HAP-1 (cell line): ENCODE data around the gene GTPBP3.

Experiments
- DNase-seq, 2 experiments: peaks; one replicate each; pipeline ENCODE4 v3.0.0-alpha.2; 2016 to 2020; ENCODE audit warnings: low spot score in 2 of 2
- H3K27me3 ChIP-seq: fragments of 250-450 bp; sonication (Bioruptor Pico); 2 replicates; pipeline ENCODE4 v1.5.1; 2020; ENCODE audit warnings: low read depth, mild to moderate bottlenecking, moderate library complexity
- H3K36me3 ChIP-seq: fragments of 250-450 bp; sonication (Bioruptor Pico); replicated peaks from 2 replicates; pipeline ENCODE4 v1.5.1; 2020; ENCODE audit warnings: mild to moderate bottlenecking
- H3K4me1 ChIP-seq: fragments of 250-450 bp; sonication (Bioruptor Pico); 2 replicates; pipeline ENCODE4 v1.5.1; 2020; ENCODE audit warnings: mild to moderate bottlenecking
- H3K4me3 ChIP-seq: fragments of 250-450 bp; sonication (Bioruptor Pico); 2 replicates; pipeline ENCODE4 v1.5.1; 2020; ENCODE audit warnings: mild to moderate bottlenecking, moderate library complexity
- H3K9me3 ChIP-seq: fragments of 250-450 bp; sonication (Bioruptor Pico); 2 replicates; pipeline ENCODE4 v1.5.1; 2020; ENCODE audit warnings: mild to moderate bottlenecking, moderate library complexity
- in situ Hi-C: fragments of 300-500 bp; cut with MboI; formaldehyde crosslinking; loops from 3 replicates; pipeline ENCODE4 v1.14.3; 2020; ENCODE audit warnings: low sequenced_read_pairs, inconsistent platforms, mixed read lengths

Gene GTPBP3

DNA sequence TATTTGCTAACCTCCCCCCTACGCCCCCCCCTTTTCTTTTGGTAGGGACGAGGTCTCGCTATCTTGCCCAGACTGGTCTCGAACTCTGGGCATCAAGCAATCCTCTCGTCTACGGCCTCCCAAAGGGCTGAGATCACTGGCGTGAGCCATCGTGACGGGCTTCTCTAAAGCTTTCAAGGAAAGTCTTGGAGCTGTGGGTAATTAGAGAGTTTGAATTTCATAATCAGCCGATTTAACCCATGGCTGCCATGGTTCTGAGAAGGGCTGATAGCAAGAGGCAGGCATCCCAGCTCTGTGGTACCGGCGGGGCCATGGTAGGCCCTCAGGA lies 33.4 kb upstream of the GTPBP3 start:
- Histone ChIP-seq H3K36me3 (no peaks in the 10 kb centered on the region; the same call in 1 of the 2 replicates), H3K27me3 (no peaks in the 10 kb centered on the region), H3K9me3 (no peaks in the 10 kb centered on the region), H3K4me3 (no peak overlapping the region), H3K4me1 (peaks cover 4% of the 10 kb centered on the region; the same call in 1 of the 2 replicates)
- no peak for DNase-seq
- in situ Hi-C loops = no loop called here

DNA sequence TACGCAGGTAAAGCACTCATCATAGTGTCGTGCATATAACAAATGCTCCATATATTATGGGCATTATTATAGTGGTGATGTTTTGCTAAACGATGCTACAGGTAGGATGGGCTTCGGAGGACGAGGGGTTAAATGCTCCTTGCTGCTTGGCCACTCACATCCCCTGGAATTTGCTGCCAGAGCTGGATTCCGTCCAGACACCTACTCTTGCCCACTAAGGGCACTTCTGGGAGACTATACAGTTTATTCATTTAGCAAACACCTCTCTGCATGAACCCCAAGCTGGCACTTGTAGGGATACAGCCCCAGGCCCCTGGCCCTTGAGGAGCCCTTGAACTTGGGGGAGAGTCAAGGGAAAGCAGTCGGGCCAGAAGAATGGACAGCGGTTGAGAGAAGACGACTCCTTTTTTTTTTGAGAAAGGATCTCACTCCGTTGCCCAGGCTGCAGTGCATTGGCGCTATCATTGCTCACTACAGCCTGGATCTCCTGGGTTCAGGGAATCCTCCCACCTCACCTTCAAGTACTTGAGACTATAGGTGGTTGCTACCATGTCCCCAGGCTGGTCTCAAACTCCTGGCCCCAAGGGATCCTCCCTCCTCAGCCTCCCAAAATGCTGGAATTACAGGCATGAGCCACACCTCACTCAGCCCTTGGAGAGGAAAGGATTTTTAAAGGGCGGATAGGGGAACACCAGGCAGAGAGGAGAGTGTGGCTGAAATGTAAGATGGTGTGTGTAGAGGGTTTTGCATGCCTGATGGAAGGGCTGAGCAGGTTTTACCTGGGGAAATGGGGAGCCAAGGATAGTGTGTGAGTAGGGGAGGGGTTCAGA lies 32.8 kb upstream of the GTPBP3 start:
- DNase-seq = no peak
- Histone ChIP-seq H3K36me3 (no peaks in the 10 kb centered on the region; the same call in 1 of the 2 replicates), H3K9me3 (no peaks in the 10 kb centered on the region), H3K27me3 (no peaks in the 10 kb centered on the region), H3K4me3 (no peak overlapping the region), H3K4me1 (peaks cover 4% of the 10 kb centered on the region; the same call in 1 of the 2 replicates)
- in situ Hi-C loops = no loop called here

DNA sequence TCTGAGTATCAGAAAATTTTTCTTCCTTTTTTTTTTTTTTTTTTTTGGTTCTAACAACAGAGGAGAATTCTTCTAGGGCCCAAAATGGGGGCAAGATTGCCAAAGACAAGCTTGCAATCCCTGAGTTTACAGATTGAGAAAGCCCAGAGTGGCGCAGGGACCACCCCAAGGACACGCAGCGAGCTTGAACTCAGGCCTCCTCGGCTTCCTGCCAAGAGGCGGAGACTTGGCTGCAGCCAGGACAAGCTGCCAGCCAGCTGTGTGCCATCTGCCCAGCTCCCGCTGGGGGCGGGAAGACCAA lies 32.2 kb upstream of the GTPBP3 start:
- Histone ChIP-seq H3K4me3 (peak overlapping the region; percentile 3), H3K36me3 (no peaks in the 10 kb centered on the region; the same call in 1 of the 2 replicates), H3K27me3 (no peaks in the 10 kb centered on the region), H3K9me3 (no peaks in the 10 kb centered on the region), H3K4me1 (peaks cover 5% of the 10 kb centered on the region)
- no peak for DNase-seq
- in situ Hi-C loops = no loop called here

DNA sequence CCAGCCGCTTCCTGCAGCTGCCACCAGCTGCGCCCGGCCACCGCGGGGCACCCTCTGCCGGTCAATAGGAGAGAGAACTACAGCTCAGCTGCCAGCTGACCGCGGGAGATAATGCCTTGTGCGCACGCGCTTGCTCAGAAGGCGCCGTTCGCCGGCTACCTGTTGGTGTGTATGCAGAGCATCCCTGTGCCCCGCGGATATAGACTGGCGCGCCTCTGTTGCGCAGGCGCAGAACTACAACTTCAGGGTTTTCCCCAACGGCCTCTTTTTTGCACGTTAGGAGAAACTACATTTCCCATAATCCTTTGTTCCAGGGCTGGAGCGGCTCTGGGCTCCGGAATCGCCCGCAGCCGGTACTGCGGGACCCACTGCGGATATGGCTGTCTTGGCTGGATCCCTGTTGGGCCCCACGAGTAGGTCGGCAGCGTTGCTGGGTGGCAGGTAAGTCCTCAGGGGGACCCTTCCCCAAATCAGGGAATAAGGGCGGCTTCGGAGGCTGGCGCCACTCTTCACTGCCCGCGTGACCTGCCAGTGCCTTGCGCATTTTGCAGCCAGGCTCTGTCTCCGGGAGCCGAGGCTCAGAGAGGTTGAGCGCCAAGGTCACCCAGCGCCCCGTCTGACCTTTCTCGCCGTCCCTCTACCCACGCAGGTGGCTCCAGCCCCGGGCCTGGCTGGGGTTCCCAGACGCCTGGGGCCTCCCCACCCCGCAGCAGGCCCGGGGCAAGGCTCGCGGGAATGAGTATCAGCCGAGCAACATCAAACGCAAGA lies 31.7 kb upstream of the GTPBP3 start, which contains the start of gene MRPL34:
TSS of gene MRPL34 (plus strand) at position 356 of the 768 bp plus-strand sequence. CDS start at position 377, 21 bp downstream.
- Histone ChIP-seq H3K4me3 (peak within 1 kb of the TSS; percentile 79), H3K27me3 (no peaks in the 10 kb centered on the region), H3K4me1 (peaks cover 10% of the 10 kb centered on the region), H3K36me3 (no peaks in the 10 kb centered on the region; the same call in 1 of the 2 replicates), H3K9me3 (no peaks in the 10 kb centered on the region)
- DNase-seq = peak; percentile 98 to 99
- in situ Hi-C loops = no loop called here

DNA sequence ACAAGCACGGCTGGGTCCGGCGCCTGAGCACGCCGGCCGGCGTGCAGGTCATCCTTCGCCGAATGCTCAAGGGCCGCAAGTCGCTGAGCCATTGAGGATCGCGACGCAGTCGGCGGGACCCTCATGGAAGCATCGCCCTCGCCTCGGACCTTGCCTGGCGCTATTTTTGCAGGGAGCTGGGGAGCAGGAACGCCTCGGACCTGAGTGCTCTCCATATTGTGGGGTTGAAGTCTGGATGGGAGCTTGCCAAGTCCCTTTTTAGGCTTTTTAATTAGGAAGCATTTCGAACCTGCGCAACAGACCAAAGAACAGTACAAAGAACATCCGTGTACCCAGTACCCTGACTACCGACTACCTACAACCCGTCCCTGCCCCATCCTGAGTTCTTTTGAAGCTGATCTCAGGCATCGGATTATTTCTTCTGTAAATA lies 31.1 kb upstream of the GTPBP3 start:
- H3K4me1 ChIP-seq = peaks cover 11% of the 10 kb centered on the region
- H3K4me3 ChIP-seq = peak overlapping the region; percentile 79
- in situ Hi-C loops = no loop called here
- no peaks in the 10 kb centered on the region for H3K27me3 ChIP-seq
- no peak for DNase-seq
- no peaks in the 10 kb centered on the region for H3K9me3 ChIP-seq
- H3K36me3 ChIP-seq = no peaks in the 10 kb centered on the region

DNA sequence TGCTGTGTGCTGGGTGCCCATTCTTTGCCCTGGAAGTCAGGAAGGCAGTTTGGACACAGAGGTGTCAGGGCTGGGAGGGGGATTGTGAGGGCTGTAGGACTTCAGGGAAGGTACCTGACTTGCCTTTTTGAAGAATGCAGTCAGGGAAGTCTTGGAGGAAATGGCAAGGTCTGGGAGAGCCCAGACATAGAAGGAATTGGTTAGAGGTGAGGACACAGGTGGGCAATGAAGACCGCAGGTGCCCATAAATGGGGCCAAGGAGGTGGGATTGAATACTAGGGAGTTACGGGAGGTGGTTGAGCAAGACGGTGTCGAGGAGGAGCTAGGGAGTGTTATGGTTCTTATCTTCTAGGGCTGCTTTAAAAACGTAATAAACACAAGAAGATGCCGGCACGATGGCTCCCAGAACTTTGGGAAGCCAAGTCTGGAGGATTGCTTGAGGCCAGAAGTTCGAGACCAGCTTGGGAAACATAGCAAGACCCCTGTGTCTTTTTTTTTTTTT lies 29.4 kb upstream of the GTPBP3 start:
- no peak for DNase-seq
- H3K9me3 ChIP-seq = no peaks in the 10 kb centered on the region
- H3K4me3 ChIP-seq = no peak overlapping the region
- H3K4me1 ChIP-seq = peaks cover 11% of the 10 kb centered on the region
- in situ Hi-C loops = no loop called here
- H3K27me3 ChIP-seq = no peaks in the 10 kb centered on the region
- H3K36me3 ChIP-seq = no peaks in the 10 kb centered on the region; the same call in 1 of the 2 replicates

DNA sequence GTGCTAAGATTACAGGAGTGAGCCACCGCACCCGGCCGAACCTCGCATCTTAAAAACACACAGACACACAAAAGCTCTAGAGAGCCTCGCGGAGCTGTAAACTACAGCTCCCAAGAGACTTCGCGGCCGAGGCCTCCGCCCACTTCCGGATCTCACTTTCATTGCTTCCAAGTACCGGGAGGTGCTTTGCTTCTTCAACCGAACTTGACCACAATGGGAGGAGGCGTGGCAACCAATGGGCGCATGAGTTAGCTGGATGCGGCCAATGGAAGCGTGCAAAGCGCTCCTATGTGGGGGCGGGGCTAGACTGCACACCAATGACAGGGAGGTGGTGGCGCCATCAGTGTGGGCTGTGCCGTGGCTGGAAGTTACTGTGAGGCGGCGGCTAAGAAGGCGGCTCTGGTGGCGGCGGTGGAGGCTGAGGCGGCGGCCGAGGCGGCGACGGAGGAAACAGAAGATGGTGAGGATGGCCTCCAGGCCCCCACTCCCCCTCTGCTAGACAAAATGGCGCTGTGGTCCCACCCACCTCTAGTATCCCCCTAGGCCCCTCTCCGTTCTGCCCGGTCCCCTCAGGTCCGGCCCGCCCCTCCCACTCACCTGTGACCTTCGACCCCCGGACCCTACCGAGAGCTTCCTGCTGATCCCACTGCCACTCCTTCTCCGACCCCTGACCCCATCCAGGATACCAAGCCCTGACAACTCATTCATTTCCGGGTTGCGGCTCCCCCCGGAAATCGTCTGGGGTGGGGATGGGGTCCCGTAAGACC lies 28.0 kb upstream of the GTPBP3 start, which contains the start of gene DDA1:
TSS of gene DDA1 (plus strand) at position 366 of the 767 bp plus-strand sequence. CDS start at position 458, 92 bp downstream.
- Histone ChIP-seq H3K36me3 (peaks cover 4% of the 10 kb centered on the region), H3K27me3 (no peaks in the 10 kb centered on the region), H3K4me1 (peaks cover 7% of the 10 kb centered on the region), H3K9me3 (no peaks in the 10 kb centered on the region), H3K4me3 (peak within 1 kb of the TSS; percentile 90)
- peak; percentile 100 for DNase-seq
- in situ Hi-C loops = no loop called here

DNA sequence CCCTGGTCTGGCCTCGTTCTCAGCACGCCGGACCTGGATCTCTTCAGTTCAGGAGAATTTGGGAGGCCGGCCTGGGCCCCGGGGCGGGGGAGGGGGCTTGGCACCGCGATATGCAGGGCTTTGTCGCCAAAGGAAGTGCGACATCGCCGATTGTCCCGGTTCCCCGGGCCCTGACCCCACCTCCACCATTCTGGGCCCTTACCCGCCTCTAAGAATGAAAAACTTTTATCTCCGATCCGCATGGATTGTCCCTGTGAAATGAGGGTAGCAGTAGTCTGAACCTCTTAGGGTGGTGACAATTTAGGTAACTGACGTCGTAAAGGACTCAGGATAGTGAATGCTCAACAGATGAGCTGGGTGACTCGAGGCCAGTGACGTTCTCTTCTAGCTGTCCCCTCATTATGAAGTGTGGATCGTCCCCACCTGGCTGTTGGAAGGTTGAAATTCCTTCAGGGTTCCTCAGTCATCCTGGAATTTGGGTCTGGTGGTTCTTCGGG lies 27.3 kb upstream of the GTPBP3 start:
- no peaks in the 10 kb centered on the region for H3K9me3 ChIP-seq
- DNase-seq = no peak
- no peaks in the 10 kb centered on the region for H3K27me3 ChIP-seq
- peaks cover 7% of the 10 kb centered on the region for H3K4me1 ChIP-seq
- H3K4me3 ChIP-seq = peak overlapping the region; percentile 90
- peaks cover 8% of the 10 kb centered on the region for H3K36me3 ChIP-seq
- in situ Hi-C loops = no loop called here

DNA sequence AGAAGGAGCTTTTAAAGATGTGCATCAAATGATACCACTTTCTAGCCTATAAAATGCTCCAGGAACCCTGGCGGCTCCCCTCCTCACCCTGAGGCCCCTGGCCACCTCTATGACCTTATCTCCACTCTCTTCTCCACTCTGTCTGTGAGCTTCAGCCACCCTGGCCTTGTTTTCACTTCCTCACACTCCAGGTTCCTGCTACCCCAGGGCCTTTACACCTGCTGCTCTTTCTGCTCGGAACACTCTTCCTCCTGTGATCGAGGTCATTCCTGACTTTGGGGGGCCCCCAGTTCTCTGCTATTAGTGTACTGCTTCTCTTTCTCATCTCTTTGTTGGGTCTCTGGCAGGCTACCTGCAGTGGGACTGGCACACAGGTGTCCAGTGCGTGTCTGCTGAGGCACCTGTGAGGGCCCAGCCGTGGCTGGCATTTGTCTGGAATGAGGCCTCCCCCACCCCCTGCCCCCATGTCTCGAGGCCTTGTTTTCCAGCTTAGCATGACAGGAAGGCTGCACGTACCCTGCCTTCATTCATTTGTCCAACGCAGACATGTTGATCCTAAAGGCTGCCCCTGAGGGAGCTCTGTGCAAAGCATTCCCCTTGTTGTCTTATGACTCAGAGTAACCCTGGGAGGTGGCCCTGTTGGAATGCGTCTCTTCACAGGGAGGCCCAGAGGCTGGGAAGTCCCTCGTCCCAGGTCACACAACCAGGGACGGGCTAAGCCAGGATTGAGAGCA lies 25.7 kb upstream of the GTPBP3 start:
- in situ Hi-C loops = no loop called here
- H3K9me3 ChIP-seq = no peaks in the 10 kb centered on the region
- H3K4me3 ChIP-seq = no peak overlapping the region
- no peak for DNase-seq
- H3K36me3 ChIP-seq = peaks cover 16% of the 10 kb centered on the region
- peaks cover 7% of the 10 kb centered on the region for H3K4me1 ChIP-seq
- no peaks in the 10 kb centered on the region for H3K27me3 ChIP-seq

DNA sequence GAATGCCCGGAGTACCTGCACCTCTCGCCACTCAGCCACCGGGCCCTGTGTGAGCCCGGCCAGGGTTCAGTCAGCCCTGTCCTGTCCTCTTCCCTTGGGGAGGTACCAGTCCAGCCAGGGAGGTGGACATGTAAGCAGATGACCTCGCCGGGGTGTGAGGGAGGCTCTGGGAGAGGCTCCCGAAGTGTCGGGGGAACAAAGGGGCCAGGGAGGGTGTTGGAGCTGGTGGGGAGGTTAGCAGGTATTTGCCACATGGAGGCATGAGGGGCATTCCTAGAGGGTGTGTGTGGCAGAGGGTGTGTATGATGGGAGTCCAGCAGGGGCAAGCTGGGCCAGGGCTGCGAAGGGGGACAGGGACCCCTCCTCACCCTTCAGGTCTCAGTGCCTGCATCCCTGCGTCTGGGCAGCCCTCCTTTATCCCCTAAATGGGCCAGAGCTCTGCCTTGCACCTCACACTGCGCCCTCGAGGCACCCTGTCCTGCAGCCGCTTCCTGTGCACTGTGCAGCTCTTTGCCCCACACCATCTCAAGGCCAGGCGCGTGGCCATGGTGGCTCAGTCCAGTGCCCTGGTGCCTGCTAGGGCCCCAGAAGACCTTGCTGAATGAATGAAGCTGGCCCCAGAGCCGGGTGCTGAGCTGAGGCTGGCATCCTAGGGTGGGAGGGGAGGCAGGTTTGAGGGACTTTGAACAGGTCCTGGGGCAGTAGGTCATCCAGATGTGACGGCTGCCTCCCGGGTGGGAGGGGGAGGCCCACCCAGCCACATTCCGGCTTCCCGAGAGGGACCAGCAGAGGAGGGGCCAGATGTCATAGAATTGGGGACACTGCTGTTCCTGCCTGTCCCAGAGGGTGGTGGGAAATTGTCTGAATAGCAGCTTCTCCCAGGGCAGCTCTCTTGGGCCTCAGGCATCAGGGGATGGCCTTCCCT lies 24.9 kb upstream of the GTPBP3 start:
- no peak overlapping the region for H3K4me3 ChIP-seq
- no peaks in the 10 kb centered on the region for H3K9me3 ChIP-seq
- H3K36me3 ChIP-seq = peaks cover 16% of the 10 kb centered on the region
- in situ Hi-C loops = no loop called here
- no peak for DNase-seq
- peaks cover 7% of the 10 kb centered on the region for H3K4me1 ChIP-seq
- no peaks in the 10 kb centered on the region for H3K27me3 ChIP-seq

DNA sequence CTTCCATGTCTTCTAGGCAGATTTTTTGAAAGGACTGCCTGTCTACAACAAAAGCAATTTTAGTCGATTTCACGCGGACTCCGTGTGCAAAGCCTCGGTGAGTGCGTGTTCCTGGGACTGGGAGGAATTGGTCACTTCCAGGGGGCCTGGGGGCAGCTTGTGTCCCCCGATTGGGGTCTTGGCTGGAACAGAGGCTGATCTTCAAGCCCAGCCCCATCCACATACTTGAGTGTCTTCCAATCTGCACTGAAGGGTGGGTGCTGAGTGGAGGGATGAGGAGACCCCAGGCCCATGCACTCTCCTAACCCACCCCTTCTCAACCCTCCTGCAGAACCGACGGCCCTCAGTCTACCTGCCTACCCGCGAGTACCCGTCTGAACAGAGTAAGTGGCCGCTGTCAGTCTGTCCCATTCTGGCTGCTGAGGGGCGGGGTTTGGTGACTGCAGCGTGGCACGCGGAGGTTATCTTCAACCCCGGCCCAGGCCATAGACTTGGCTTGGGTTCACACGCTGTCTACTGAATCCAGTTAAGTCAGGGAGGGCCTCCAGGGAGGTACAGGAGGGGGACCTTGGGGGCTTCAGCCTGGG lies 23.3 kb upstream of the GTPBP3 start:
- in situ Hi-C loops = no loop called here
- H3K36me3 ChIP-seq = peaks cover 16% of the 10 kb centered on the region
- peaks cover 7% of the 10 kb centered on the region for H3K4me1 ChIP-seq
- no peaks in the 10 kb centered on the region for H3K27me3 ChIP-seq
- H3K9me3 ChIP-seq = no peaks in the 10 kb centered on the region
- no peak for DNase-seq
- no peak overlapping the region for H3K4me3 ChIP-seq

DNA sequence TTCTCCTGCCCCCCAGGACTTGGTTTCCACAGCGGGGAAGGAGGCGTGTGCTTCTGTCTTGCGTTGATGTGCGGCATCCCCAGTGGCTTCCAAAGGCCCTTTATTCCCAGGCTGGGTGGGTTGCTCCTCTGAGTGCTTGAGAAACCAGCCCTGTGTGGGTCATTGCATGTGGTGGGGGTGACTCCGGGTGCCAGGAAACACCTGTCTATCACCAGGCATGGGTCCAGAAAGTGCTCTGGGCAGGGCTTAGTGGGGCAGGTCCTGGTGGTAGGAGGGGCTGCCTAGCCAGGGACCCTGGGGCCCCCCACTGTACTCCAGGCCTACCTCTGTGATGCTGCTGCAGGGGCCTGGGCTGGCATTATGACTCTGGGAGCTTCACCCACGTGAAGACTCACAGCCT lies 18.4 kb upstream of the GTPBP3 start:
- H3K4me3 ChIP-seq = no peak overlapping the region
- no peaks in the 10 kb centered on the region for H3K4me1 ChIP-seq
- in situ Hi-C loops = no loop called here
- no peak for DNase-seq
- peaks cover 30% of the 10 kb centered on the region for H3K36me3 ChIP-seq
- H3K9me3 ChIP-seq = no peaks in the 10 kb centered on the region
- H3K27me3 ChIP-seq = no peaks in the 10 kb centered on the region
